GM18907 (cell line): Measurements from ENCODE around the gene HMG20B.
"Not testable (repeated sequence)": the region's sequence is repeated elsewhere in the genome, so short reads cannot be mapped to it uniquely, and the experiment has no call there.

Source experiments
- ATAC-seq: cut with Tn5 transposase; IDR thresholded peaks from one replicate; pipeline ENCODE4 v1.9.1; 2021; ENCODE audit warnings: mild to moderate bottlenecking, moderate library complexity; ENCODE audit not compliant: unreplicated experiment

The HMG20B gene

GRCh38 chr19:3572855-3573161, at the start of gene HMG20B:
HMG20B (plus strand) TSS chr19:3572944; CDS start chr19:3573310, 366 bp downstream.
- ATAC-seq: no peak

GRCh38 chr19:3523361-3524077, 49.2 kb upstream of the HMG20B start:
- no peak for ATAC-seq

- no peak for ATAC-seq
Observed at GRCh38 chr19:3524078-3524842, 48.5 kb upstream of the HMG20B start.

- no peak for ATAC-seq
Observed at GRCh38 chr19:3524904-3525451, 47.8 kb upstream of the HMG20B start.

- ATAC-seq: no peak
Observed at GRCh38 chr19:3526507-3527237, 46.1 kb upstream of the HMG20B start.

- no peak for ATAC-seq
Observed at GRCh38 chr19:3527238-3527910, 45.4 kb upstream of the HMG20B start.

- no peak for ATAC-seq
Observed at GRCh38 chr19:3528080-3528479, 44.7 kb upstream of the HMG20B start.

GRCh38 chr19:3528539-3529211, 44.1 kb upstream of the HMG20B start:
- no peak for ATAC-seq

GRCh38 chr19:3529299-3529698, 43.4 kb upstream of the HMG20B start:
- not testable (repeated sequence) for ATAC-seq

GRCh38 chr19:3530389-3530788, 42.4 kb upstream of the HMG20B start:
- no peak for ATAC-seq

GRCh38 chr19:3531716-3532115, 41.0 kb upstream of the HMG20B start:
- no peak for ATAC-seq

GRCh38 chr19:3532154-3532786, 40.5 kb upstream of the HMG20B start:
- no peak for ATAC-seq

GRCh38 chr19:3533033-3533432, 39.7 kb upstream of the HMG20B start:
- ATAC-seq: no peak

- ATAC-seq: no peak
Observed at GRCh38 chr19:3533563-3534216, 39.1 kb upstream of the HMG20B start.

- no peak for ATAC-seq
Observed at GRCh38 chr19:3534375-3535234, 38.1 kb upstream of the HMG20B start.

- ATAC-seq: no peak
Observed at GRCh38 chr19:3535235-3535535, 37.6 kb upstream of the HMG20B start.

GRCh38 chr19:3535563-3535965, 37.2 kb upstream of the HMG20B start:
- ATAC-seq: no peak

- ATAC-seq: no peak
Observed at GRCh38 chr19:3535981-3536380, 36.8 kb upstream of the HMG20B start.
